Neural progenitor cell (in vitro differentiated cells): Measurements from ENCODE around the gene SPTBN1. TPM values are rescaled to one million over a fixed set of nuclear protein-coding genes. Genes with fewer than 3 reads are reported as not detected.

ENCODE experiments used
- DNase-seq: peaks from one replicate; pipeline ENCODE4 v3.0.0-alpha.2; 2016; ENCODE audit warnings: low spot score
- H2AFZ ChIP-seq: fragments of 200-600 bp; sonication (generic); replicated peaks from 2 replicates; pipeline ENCODE4 v1.6.1; 2016; ENCODE audit warnings: antibody characterized with exemption
- H3F3A ChIP-seq: fragments of 200-600 bp; sonication (generic); 2 replicates; pipeline ENCODE4 v1.6.1; 2016; ENCODE audit warnings: antibody characterized with exemption, low read depth
- H3K27ac ChIP-seq: fragments of 200-600 bp; sonication (generic); 2 replicates; pipeline ENCODE4 v1.5.1; 2016; ENCODE audit warnings: mild to moderate bottlenecking
- H3K27me3 ChIP-seq: fragments of 200-600 bp; sonication (generic); 2 replicates; pipeline ENCODE4 v1.6.1; 2016; ENCODE audit warnings: mild to moderate bottlenecking, moderate library complexity
- H3K36me3 ChIP-seq: fragments of 200-600 bp; sonication (generic); 2 replicates; pipeline ENCODE4 v1.5.1; 2016
- H3K4me1 ChIP-seq: fragments of 200-600 bp; sonication (generic); 2 replicates; pipeline ENCODE4 v1.6.1; 2016; ENCODE audit warnings: mixed run types
- H3K4me2 ChIP-seq: fragments of 200-600 bp; sonication (generic); 2 replicates; pipeline ENCODE4 v1.6.1; 2016
- H3K4me3 ChIP-seq: fragments of 200-600 bp; sonication (generic); 2 replicates; pipeline ENCODE4 v1.5.1; 2016
- H3K79me2 ChIP-seq: fragments of 200-600 bp; sonication (generic); 2 replicates; pipeline ENCODE4 v1.6.1; 2016; ENCODE audit warnings: low read depth
- H3K9ac ChIP-seq: fragments of 200-600 bp; sonication (generic); 2 replicates; pipeline ENCODE4 v1.6.1; 2016
- H3K9me3 ChIP-seq: fragments of 200-600 bp; sonication (generic); 2 replicates; pipeline ENCODE4 v1.5.1; 2016; ENCODE audit warnings: low read depth
- H4K20me1 ChIP-seq: fragments of 200-600 bp; sonication (generic); 2 replicates; pipeline ENCODE4 v1.6.1; 2016; ENCODE audit warnings: low read depth
- H3K27ac Mint-ChIP-seq: 3 replicates; pipeline ENCODE4 v1.8.0; 2021; ENCODE audit warnings: mixed read lengths
- H3K27me3 Mint-ChIP-seq: 2 replicates; pipeline ENCODE4 v1.8.0; 2022; ENCODE audit warnings: low read depth, mild to moderate bottlenecking, inconsistent platforms, moderate library complexity, mixed read lengths; ENCODE audit not compliant: insufficient read depth
- H3K36me3 Mint-ChIP-seq: 3 replicates; pipeline ENCODE4 v1.8.0; 2021; ENCODE audit warnings: mixed read lengths
- H3K4me1 Mint-ChIP-seq: 3 replicates; pipeline ENCODE4 v1.8.0; 2021; ENCODE audit warnings: mixed read lengths
- H3K4me3 Mint-ChIP-seq: 3 replicates; pipeline ENCODE4 v1.8.0; 2021; ENCODE audit warnings: mild to moderate bottlenecking, moderate library complexity, mixed read lengths
- H3K9me3 Mint-ChIP-seq: 3 replicates; pipeline ENCODE4 v1.8.0; 2020; ENCODE audit warnings: mixed read lengths
- CTCF ChIP-seq: fragments of 200-600 bp; sonication (generic); IDR thresholded peaks from 2 replicates; pipeline ENCODE4 v1.5.1; 2017; ENCODE audit warnings: antibody characterized with exemption, mild to moderate bottlenecking
- EZH2 ChIP-seq: fragments of 200-600 bp; sonication (generic); IDR thresholded peaks from 2 replicates; pipeline ENCODE4 v1.6.1; 2017; ENCODE audit warnings: antibody characterized with exemption, mild to moderate bottlenecking, moderate library complexity
- EZH2phosphoT487 ChIP-seq: fragments of 200-600 bp; sonication (generic); IDR thresholded peaks from 2 replicates; pipeline ENCODE4 v1.6.1; 2017; ENCODE audit warnings: antibody characterized with exemption
- total RNA-seq: library from RNA; depleted of rRNA; stranded (reverse); fragments of >200 nt; gene quantifications from 2 replicates; pipeline ENCODE4 v1.2.3, GENCODE V29; 2015; ENCODE audit warnings: low replicate concordance

Gene SPTBN1
- total RNA-seq, 1 donor from 2014 or later, result 94.2 TPM

GRCh38 chr2:54577035-54577434 lies 120.9 kb downstream of the SPTBN1 start:
- Mint-ChIP-seq H3K9me3 (peaks cover 2% of the 10 kb centered on the region), H3K27ac (no peak overlapping the region), H3K27me3 (peaks cover 2% of the 10 kb centered on the region), H3K36me3 (peaks cover 14% of the 10 kb centered on the region), H3K4me1 (peaks cover 46% of the 10 kb centered on the region), H3K4me3 (no peak overlapping the region)
- no peaks in the 10 kb centered on the region for H3K9me3 ChIP-seq
- no peaks in the 10 kb centered on the region for H3K27me3 ChIP-seq
- H4K20me1 ChIP-seq, result peaks cover 85% of the 10 kb centered on the region
- no peaks in the 10 kb centered on the region for H3F3A ChIP-seq
- H3K4me1 ChIP-seq, result peaks cover 29% of the 10 kb centered on the region
- H3K27ac ChIP-seq, result no peak overlapping the region
- no peaks in the 10 kb centered on the region for H3K36me3 ChIP-seq
- no peak overlapping the region for H3K4me3 ChIP-seq
- no peak overlapping the region for H2AFZ ChIP-seq
- no peak overlapping the region for H3K4me2 ChIP-seq
- no peak for TF ChIP-seq CTCF
- no peak for TF ChIP-seq EZH2phosphoT487
- TF ChIP-seq EZH2, result no peak
- DNase-seq, result no peak
- peaks cover 89% of the 10 kb centered on the region for H3K79me2 ChIP-seq
- H3K9ac ChIP-seq, result no peak overlapping the region

GRCh38 chr2:54577944-54578647 lies 122.0 kb downstream of the SPTBN1 start:
- peaks cover 15% of the 10 kb centered on the region for H3K36me3 Mint-ChIP-seq
- Histone ChIP-seq H3K4me1 (peaks cover 25% of the 10 kb centered on the region), H4K20me1 (peaks cover 85% of the 10 kb centered on the region), H3K9ac (no peak overlapping the region), H3F3A (no peaks in the 10 kb centered on the region), H3K27me3 (no peaks in the 10 kb centered on the region), H3K36me3 (no peaks in the 10 kb centered on the region), H2AFZ (no peak overlapping the region), H3K27ac (no peak overlapping the region), H3K4me2 (peak overlapping the region; percentile 58), H3K4me3 (no peak overlapping the region), H3K79me2 (peaks cover 89% of the 10 kb centered on the region), H3K9me3 (no peaks in the 10 kb centered on the region)
- H3K27me3 Mint-ChIP-seq, result peaks cover 2% of the 10 kb centered on the region
- H3K4me3 Mint-ChIP-seq, result no peak overlapping the region
- DNase-seq, result peak; percentile 55
- H3K27ac Mint-ChIP-seq, result no peak overlapping the region
- H3K9me3 Mint-ChIP-seq, result no peaks in the 10 kb centered on the region
- H3K4me1 Mint-ChIP-seq, result peaks cover 43% of the 10 kb centered on the region
- no peak for TF ChIP-seq CTCF
- no peak for TF ChIP-seq EZH2
- no peak for TF ChIP-seq EZH2phosphoT487

- peak overlapping the region; percentile 58 for H3K4me2 ChIP-seq
- no peak for TF ChIP-seq CTCF
- TF ChIP-seq EZH2, result no peak
- no peak for TF ChIP-seq EZH2phosphoT487
- H3K27ac ChIP-seq, result no peak overlapping the region
- H4K20me1 ChIP-seq, result peaks cover 83% of the 10 kb centered on the region
- no peaks in the 10 kb centered on the region for H3F3A ChIP-seq
- H3K79me2 ChIP-seq, result peaks cover 89% of the 10 kb centered on the region
- no peaks in the 10 kb centered on the region for H3K27me3 ChIP-seq
- H3K9ac ChIP-seq, result no peak overlapping the region
- H3K4me1 ChIP-seq, result peaks cover 25% of the 10 kb centered on the region
- Mint-ChIP-seq H3K27me3 (peaks cover under 1% of the 10 kb centered on the region), H3K9me3 (no peaks in the 10 kb centered on the region), H3K4me1 (peaks cover 39% of the 10 kb centered on the region), H3K4me3 (no peak overlapping the region), H3K36me3 (peaks cover 15% of the 10 kb centered on the region), H3K27ac (no peak overlapping the region)
- H3K9me3 ChIP-seq, result no peaks in the 10 kb centered on the region
- DNase-seq, result no peak
- no peak overlapping the region for H3K4me3 ChIP-seq
- H3K36me3 ChIP-seq, result no peaks in the 10 kb centered on the region
- H2AFZ ChIP-seq, result no peak overlapping the region
Observed at GRCh38 chr2:54578648-54579045, 122.5 kb downstream of the SPTBN1 start.
